WI38 (cell line): ENCODE data around the gene ABHD11.
A peak's percentile ranks its signal among the peaks of the same experiment; 100 is the strongest.
"Not testable (repeated sequence)": the region's sequence is repeated elsewhere in the genome, so short reads cannot be mapped to it uniquely, and the experiment has no call there.

ENCODE experiments used
- H3K4me3 ChIP-seq: 2 replicates; pipeline ENCODE4 v1.5.1; 2011; ENCODE audit warnings: low read depth, mild to moderate bottlenecking, control low read depth, low read length
- CTCF ChIP-seq: IDR thresholded peaks from 2 replicates; pipeline ENCODE4 v1.5.1; 2012; ENCODE audit warnings: low read depth, mild to moderate bottlenecking, control low read depth, low read length

Gene ABHD11, protein sequence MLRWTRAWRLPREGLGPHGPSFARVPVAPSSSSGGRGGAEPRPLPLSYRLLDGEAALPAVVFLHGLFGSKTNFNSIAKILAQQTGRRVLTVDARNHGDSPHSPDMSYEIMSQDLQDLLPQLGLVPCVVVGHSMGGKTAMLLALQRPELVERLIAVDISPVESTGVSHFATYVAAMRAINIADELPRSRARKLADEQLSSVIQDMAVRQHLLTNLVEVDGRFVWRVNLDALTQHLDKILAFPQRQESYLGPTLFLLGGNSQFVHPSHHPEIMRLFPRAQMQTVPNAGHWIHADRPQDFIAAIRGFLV

DNA sequence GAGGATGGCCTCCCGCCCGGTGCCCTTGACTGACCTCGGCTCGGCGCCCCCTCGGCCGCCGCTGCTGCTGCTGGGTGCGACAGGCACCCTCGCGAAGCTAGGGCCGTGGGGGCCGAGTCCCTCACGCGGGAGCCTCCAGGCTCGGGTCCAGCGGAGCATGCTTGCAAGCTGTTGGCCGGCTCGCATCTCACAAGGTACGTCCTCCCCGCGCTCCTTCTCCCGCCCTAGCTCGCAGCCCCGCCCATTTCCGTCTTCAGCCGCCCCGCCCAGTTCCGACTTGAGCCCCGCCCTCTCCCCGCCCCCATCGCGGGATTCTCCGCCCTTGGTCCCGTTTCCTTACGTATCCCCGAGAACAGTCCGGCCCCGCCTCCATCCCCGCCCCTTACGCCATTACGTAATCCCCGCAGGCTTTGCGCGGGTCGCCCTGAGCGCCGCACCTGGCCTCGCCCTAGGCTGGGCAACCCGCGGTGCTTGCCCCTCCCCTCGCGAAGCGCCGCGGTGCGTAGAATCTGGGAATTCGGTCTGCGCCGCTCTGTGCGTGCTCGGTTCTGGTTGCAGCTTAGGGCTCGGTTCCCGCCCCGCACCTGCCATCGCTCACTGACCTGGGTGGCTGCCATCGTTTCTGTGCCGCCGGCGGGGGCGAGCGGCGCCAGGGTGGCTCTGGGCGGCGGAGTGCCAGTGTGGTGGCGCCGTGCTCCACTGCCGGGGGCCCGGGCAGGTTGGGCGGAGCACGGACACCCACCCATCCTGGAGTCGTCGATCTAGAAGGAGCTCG is at the start of gene ABHD11:
Gene ABHD11 (minus strand): TSS at position 191 of the 775 bp plus-strand sequence. CDS start 32 bp downstream, at position 159.
- no peak for TF ChIP-seq CTCF
- H3K4me3 ChIP-seq = peak within 1 kb of the TSS; percentile 64

DNA sequence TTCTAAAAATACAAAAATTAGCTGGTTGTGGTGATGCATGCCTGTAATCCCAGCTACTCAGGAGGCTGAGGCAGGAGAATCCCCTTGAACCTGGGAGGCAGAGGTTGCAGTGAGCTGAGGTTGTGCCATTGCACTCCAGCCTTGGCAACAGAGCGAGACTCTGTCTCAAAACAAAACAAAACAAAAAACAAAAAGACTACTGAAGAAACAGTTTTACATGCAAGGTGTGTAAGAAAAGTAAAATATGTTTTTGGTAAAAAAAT is 49.1 kb upstream of the ABHD11 start:
- not testable (repeated sequence) for H3K4me3 ChIP-seq

DNA sequence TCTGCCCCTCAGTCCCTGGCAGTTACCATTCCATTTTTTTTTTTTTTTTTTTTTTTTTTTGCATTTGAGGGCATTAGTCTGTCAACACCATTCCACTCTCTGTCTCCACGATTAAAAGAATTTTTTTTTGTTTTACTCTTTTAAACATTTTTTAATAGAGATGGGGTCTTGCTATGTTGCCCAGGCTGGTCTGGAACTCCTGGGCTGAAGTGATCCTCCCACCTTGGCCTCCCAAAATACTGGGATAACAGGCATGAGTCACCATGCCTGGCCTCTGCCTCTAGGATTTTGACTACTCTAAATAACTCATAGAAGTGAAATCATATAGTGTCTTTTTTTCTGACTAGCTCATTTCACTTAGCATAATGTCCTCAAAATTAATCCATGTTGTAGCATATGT is 48.0 kb upstream of the ABHD11 start:
- H3K4me3 ChIP-seq = no peak overlapping the region

GRCh38 chr7:73779517-73779916 is 40.9 kb upstream of the ABHD11 start:
- no peak overlapping the region for H3K4me3 ChIP-seq
- no peak for TF ChIP-seq CTCF

More for the DNA sequence above, 48.0 kb upstream of the ABHD11 start:
- TF ChIP-seq CTCF = no peak

- no peak for TF ChIP-seq CTCF
Measured at GRCh38 chr7:73778801-73779389, 40.3 kb upstream of the ABHD11 start.

DNA sequence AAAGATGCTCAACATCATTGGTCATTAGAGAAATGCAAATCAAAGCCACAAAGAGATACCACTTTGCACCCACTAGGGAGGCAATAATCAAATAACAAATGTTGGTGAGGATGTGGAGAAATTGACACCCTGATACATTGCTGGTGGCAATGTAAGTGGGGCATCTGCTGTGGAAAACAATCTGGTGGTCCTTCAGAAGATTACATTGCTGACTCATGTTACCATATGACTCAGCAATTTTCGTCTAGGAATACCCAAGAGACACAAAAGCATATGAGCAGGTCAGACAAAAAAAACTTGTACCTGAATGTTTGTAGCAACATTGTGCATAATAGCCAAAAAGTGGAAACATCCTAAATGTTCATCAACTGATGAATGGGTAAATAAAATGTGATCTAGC is 36.3 kb upstream of the ABHD11 start:
- no peak overlapping the region for H3K4me3 ChIP-seq

More at GRCh38 chr7:73778801-73779389, 40.3 kb upstream of the ABHD11 start:
- H3K4me3 ChIP-seq = no peak overlapping the region

More for the DNA sequence above, 36.3 kb upstream of the ABHD11 start:
- TF ChIP-seq CTCF = no peak
